Smooth muscle cell (in vitro differentiated cells): Measurements from ENCODE around the gene DHFR. TPM values are rescaled to one million over a fixed set of nuclear protein-coding genes. Genes with fewer than 3 reads are reported as not detected.
"Not testable (repeated sequence)": the region's sequence is repeated elsewhere in the genome, so short reads cannot be mapped to it uniquely, and the experiment has no call there.

Source experiments
- DNase-seq: peaks from one replicate; lab custom pipeline; 2025; ENCODE audit not compliant: unreplicated experiment; lab: John Stamatoyannopoulos, UW
- H2AFZ ChIP-seq: fragments of 200-600 bp; sonication (generic); 2 replicates; pipeline ENCODE4 v1.6.0; 2016; ENCODE audit warnings: antibody characterized with exemption, low read depth, mild to moderate bottlenecking
- H3F3A ChIP-seq: fragments of 200-600 bp; sonication (generic); 2 replicates; pipeline ENCODE4 v1.6.0; 2017; ENCODE audit warnings: antibody characterized with exemption, low read depth
- H3K27ac ChIP-seq: fragments of 200-600 bp; sonication (generic); 2 replicates; pipeline ENCODE4 v1.5.1; 2016; ENCODE audit warnings: low read depth, mild to moderate bottlenecking
- H3K27me3 ChIP-seq: fragments of 200-600 bp; sonication (generic); 2 replicates; pipeline ENCODE4 v1.6.1; 2016; ENCODE audit warnings: low read depth, mild to moderate bottlenecking
- H3K36me3 ChIP-seq: fragments of 200-600 bp; sonication (generic); 2 replicates; pipeline ENCODE4 v1.5.1; 2016; ENCODE audit warnings: low read depth
- H3K4me1 ChIP-seq: fragments of 200-600 bp; sonication (generic); 2 replicates; pipeline ENCODE4 v1.5.1; 2016; ENCODE audit warnings: low read depth
- H3K4me2 ChIP-seq: fragments of 200-600 bp; sonication (generic); 2 replicates; pipeline ENCODE4 v1.6.0; 2016; ENCODE audit warnings: mild to moderate bottlenecking
- H3K4me3 ChIP-seq: fragments of 200-600 bp; sonication (generic); 2 replicates; pipeline ENCODE4 v1.5.1; 2016; ENCODE audit warnings: mild to moderate bottlenecking
- H3K79me2 ChIP-seq: fragments of 200-600 bp; sonication (generic); 2 replicates; pipeline ENCODE4 v1.6.0; 2016; ENCODE audit warnings: low read depth, mild to moderate bottlenecking
- H3K9ac ChIP-seq: fragments of 200-600 bp; sonication (generic); 2 replicates; pipeline ENCODE4 v1.6.0; 2016; ENCODE audit warnings: low read depth
- H3K9me3 ChIP-seq: fragments of 200-600 bp; sonication (generic); replicated peaks from 2 replicates; pipeline ENCODE4 v1.5.1; 2016; ENCODE audit warnings: low read depth
- H4K20me1 ChIP-seq: fragments of 200-600 bp; sonication (generic); 2 replicates; pipeline ENCODE4 v1.6.0; 2016; ENCODE audit warnings: low read depth
- WGBS: methylation state at CpG from one replicate; pipeline ENCODE4 v1.1.7; 2016; ENCODE audit warnings: low lambda C conversion rate; 5-methylcytosine and 5-hydroxymethylcytosine counted together
- polyA plus RNA-seq: library from polyadenylated mRNA; unstranded; fragments of >200 nt; fragmentation: Nextera tagmentation; extraction: Ambion mirVana; gene quantifications from 2 replicates; pipeline ENCODE4 v1.2.1, GENCODE V29; 2016
- total RNA-seq: library from RNA; depleted of rRNA; stranded (reverse); fragments of >200 nt; gene quantifications from 2 replicates; pipeline ENCODE4 v1.2.3, GENCODE V29; 2014
- TF ChIP-seq, protein P1 (sequence below): fragments of 200-600 bp; sonication (generic); IDR thresholded peaks from 2 replicates; pipeline ENCODE4 v1.5.1; 2017; ENCODE audit warnings: borderline replicate concordance, mild to moderate bottlenecking, antibody characterized with exemption; ENCODE audit not compliant: insufficient read depth, poor library complexity, severe bottlenecking

Gene DHFR
- total and polyA plus RNA-seq, 2 experiments from 2014 or later, result 7.4 to 16.5 TPM

GRCh38 chr5:80665057-80665456 lies 10.3 kb upstream of the DHFR start:
- Histone ChIP-seq H3K36me3 (peaks cover under 1% of the 10 kb centered on the region), H3K27ac (no peak overlapping the region)
- DNase-seq, result no peak

GRCh38 chr5:80662108-80662507 lies 7.3 kb upstream of the DHFR start:
- no peak overlapping the region for H3K27ac ChIP-seq
- no peaks in the 10 kb centered on the region for H3K27me3 ChIP-seq
- H3K4me3 ChIP-seq, result no peak overlapping the region
- H3K9me3 ChIP-seq, result no peaks in the 10 kb centered on the region
- H3K4me1 ChIP-seq, result no peaks in the 10 kb centered on the region
- no peaks in the 10 kb centered on the region for H3K79me2 ChIP-seq
- H3K4me2 ChIP-seq, result no peak overlapping the region
- no peak for DNase-seq
- no peaks in the 10 kb centered on the region for H4K20me1 ChIP-seq
- H2AFZ ChIP-seq, result no peak overlapping the region
- H3K36me3 ChIP-seq, result peaks cover 6% of the 10 kb centered on the region
- TF ChIP-seq, protein P1, sequence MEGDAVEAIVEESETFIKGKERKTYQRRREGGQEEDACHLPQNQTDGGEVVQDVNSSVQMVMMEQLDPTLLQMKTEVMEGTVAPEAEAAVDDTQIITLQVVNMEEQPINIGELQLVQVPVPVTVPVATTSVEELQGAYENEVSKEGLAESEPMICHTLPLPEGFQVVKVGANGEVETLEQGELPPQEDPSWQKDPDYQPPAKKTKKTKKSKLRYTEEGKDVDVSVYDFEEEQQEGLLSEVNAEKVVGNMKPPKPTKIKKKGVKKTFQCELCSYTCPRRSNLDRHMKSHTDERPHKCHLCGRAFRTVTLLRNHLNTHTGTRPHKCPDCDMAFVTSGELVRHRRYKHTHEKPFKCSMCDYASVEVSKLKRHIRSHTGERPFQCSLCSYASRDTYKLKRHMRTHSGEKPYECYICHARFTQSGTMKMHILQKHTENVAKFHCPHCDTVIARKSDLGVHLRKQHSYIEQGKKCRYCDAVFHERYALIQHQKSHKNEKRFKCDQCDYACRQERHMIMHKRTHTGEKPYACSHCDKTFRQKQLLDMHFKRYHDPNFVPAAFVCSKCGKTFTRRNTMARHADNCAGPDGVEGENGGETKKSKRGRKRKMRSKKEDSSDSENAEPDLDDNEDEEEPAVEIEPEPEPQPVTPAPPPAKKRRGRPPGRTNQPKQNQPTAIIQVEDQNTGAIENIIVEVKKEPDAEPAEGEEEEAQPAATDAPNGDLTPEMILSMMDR, result no peak
- 100% methylated on average over 1 of the region's 1 CpG for WGBS
- no peaks in the 10 kb centered on the region for H3F3A ChIP-seq
- no peak overlapping the region for H3K9ac ChIP-seq

More at GRCh38 chr5:80665057-80665456, 10.3 kb upstream of the DHFR start:
- no peaks in the 10 kb centered on the region for H3K79me2 ChIP-seq
- no peak overlapping the region for H3K4me2 ChIP-seq
- WGBS, result over 99% methylated on average over 4 of the region's 4 CpGs
- H3K9me3 ChIP-seq, result no peaks in the 10 kb centered on the region
- TF ChIP-seq, protein P1, result no peak
- no peaks in the 10 kb centered on the region for H4K20me1 ChIP-seq
- H2AFZ ChIP-seq, result no peak overlapping the region
- H3K27me3 ChIP-seq, result no peaks in the 10 kb centered on the region
- H3K9ac ChIP-seq, result no peak overlapping the region
- H3K4me1 ChIP-seq, result no peaks in the 10 kb centered on the region
- no peak overlapping the region for H3K4me3 ChIP-seq
- no peaks in the 10 kb centered on the region for H3F3A ChIP-seq

GRCh38 chr5:80660661-80661060 lies 5.9 kb upstream of the DHFR start:
- not testable (repeated sequence) for H3F3A ChIP-seq, H3K4me1 ChIP-seq, H3K27ac ChIP-seq, H3K79me2 ChIP-seq, H3K36me3 ChIP-seq, H2AFZ ChIP-seq, H3K4me2 ChIP-seq, H4K20me1 ChIP-seq, H3K9ac ChIP-seq, DNase-seq, H3K27me3 ChIP-seq, H3K9me3 ChIP-seq, H3K4me3 ChIP-seq
- WGBS, result 93% methylated on average over 7 of the region's 7 CpGs

GRCh38 chr5:80659106-80659505 lies 4.3 kb upstream of the DHFR start:
- 91% methylated on average over 5 of the region's 5 CpGs for WGBS
- DNase-seq, result no peak

More at GRCh38 chr5:80659106-80659505, 4.3 kb upstream of the DHFR start:
- Histone ChIP-seq H3K79me2 (peaks cover 4% of the 10 kb centered on the region), H3K9ac (no peak overlapping the region), H3K27me3 (no peaks in the 10 kb centered on the region), H3K36me3 (peaks cover 6% of the 10 kb centered on the region), H4K20me1 (peaks cover 2% of the 10 kb centered on the region), H2AFZ (no peak overlapping the region), H3K4me1 (peaks cover 9% of the 10 kb centered on the region), H3K27ac (no peak overlapping the region), H3F3A (no peaks in the 10 kb centered on the region), H3K4me3 (no peak overlapping the region), H3K4me2 (no peak overlapping the region), H3K9me3 (no peaks in the 10 kb centered on the region)
- TF ChIP-seq, protein P1, result no peak
